ENCODE measurements around the gene KRT32. TPM values are rescaled to one million over a fixed set of nuclear protein-coding genes. Genes with fewer than 3 reads are reported as not detected.

The KRT32 gene
- total RNA-seq, 1 donor from 2014 or later: not detected

Other genes starting within 250 kb of the KRT32 start
- not detected in 2 replicates for gene KRTAP9-2, start 240.7 kb downstream of the KRT32 start, total RNA-seq
- gene KRTAP9-3, start 234.9 kb downstream of the KRT32 start, total RNA-seq: not detected in 2 replicates
- not detected in 2 replicates for gene KRTAP9-8, start 229.4 kb downstream of the KRT32 start, total RNA-seq
- not detected in 2 replicates for gene KRTAP9-4, start 217.7 kb downstream of the KRT32 start, total RNA-seq
- gene KRTAP9-9, start 212.0 kb downstream of the KRT32 start, total RNA-seq: not detected in 2 replicates
- gene KRTAP9-6, start 202.0 kb downstream of the KRT32 start, total RNA-seq: not detected in 2 replicates
- gene KRTAP9-7, start 191.7 kb downstream of the KRT32 start, total RNA-seq: not detected in 2 replicates
- gene KRTAP29-1, start 164.5 kb downstream of the KRT32 start, total RNA-seq: not detected in 2 replicates
- gene KRTAP16-1, start 158.1 kb downstream of the KRT32 start, total RNA-seq: not detected in 2 replicates
- gene KRTAP17-1, start 151.7 kb downstream of the KRT32 start, total RNA-seq: not detected in 2 replicates
- gene KRT33A, start 116.6 kb downstream of the KRT32 start, total RNA-seq: not detected in 2 replicates
- gene KRT33B, start 97.6 kb downstream of the KRT32 start, total RNA-seq: not detected in 2 replicates
- gene KRT34, start 85.1 kb downstream of the KRT32 start, total RNA-seq: 0.35 TPM in 1 of 2 replicates, not detected in the other
- not detected in 2 replicates for gene KRT31, start 69.8 kb downstream of the KRT32 start, total RNA-seq
- not detected in 2 replicates for gene KRT37, start 42.8 kb downstream of the KRT32 start, total RNA-seq
- gene KRT38, start 26.4 kb downstream of the KRT32 start, total RNA-seq: not detected in 2 replicates
- not detected in 2 replicates for gene KRT35, start 13.8 kb upstream of the KRT32 start, total RNA-seq
- gene KRT36, start 22.5 kb upstream of the KRT32 start, total RNA-seq: not detected in 2 replicates
- not detected in 2 replicates for gene KRT13, start 38.2 kb upstream of the KRT32 start, total RNA-seq
- gene KRT15, start 51.5 kb upstream of the KRT32 start, total RNA-seq: 3.4 and 11.4 TPM in 2 replicates
- 23.7 and 211 TPM in 2 replicates for gene KRT19, start 60.9 kb upstream of the KRT32 start, total RNA-seq
- not detected in 2 replicates for gene KRT9, start 104.7 kb upstream of the KRT32 start, total RNA-seq
- gene KRT14, start 119.5 kb upstream of the KRT32 start, total RNA-seq: not detected in 2 replicates
- not detected in 2 replicates for gene KRT16, start 145.4 kb upstream of the KRT32 start, total RNA-seq
- gene KRT17, start 157.2 kb upstream of the KRT32 start, total RNA-seq: 2.7 TPM in 1 of 2 replicates, not detected in the other
- 229 and 367 TPM in 2 replicates for gene EIF1, start 221.5 kb upstream of the KRT32 start, total RNA-seq
- not detected in 2 replicates for gene GAST, start 244.9 kb upstream of the KRT32 start, total RNA-seq